K562 (cell line): Measurements from ENCODE around the gene PPP1R15A. TPM values are rescaled to one million over a fixed set of nuclear protein-coding genes. Genes with fewer than 3 reads are reported as not detected.

Experiments used
- ATAC-seq: fragments of 200-7000 bp; cut with Tn5 transposase; 3 replicates; pipeline ENCODE4 v1.9.1; 2020; ENCODE audit warnings: moderate library complexity
- Bru-seq: library from RNA; stranded (reverse); fragments of 400-500 nt; gene quantifications from one replicate; lab custom pipeline; 2021; lab: Mats Ljungman, UMichigan
- BruChase-seq, 2 experiments: library from RNA; stranded (reverse); fragments of 400-500 nt; gene quantifications; one replicate each; lab custom pipeline; 2021; lab: Mats Ljungman, UMichigan
- BruUV-seq: library from RNA; stranded (reverse); fragments of 400-500 nt; replicated peaks from 2 replicates; lab custom pipeline; 2021; lab: Mats Ljungman, UMichigan
- CTCF ChIA-PET: fragments of 300-600 bp; formaldehyde crosslinking; extraction: SDS; loops from one replicate; lab custom pipeline; 2021; ENCODE audit warnings: low intra/inter-chr PET ratio; lab: Yijun Ruan, JAX
- POLR2A ChIA-PET: fragments of 300-600, 350-650 bp; sonication (Branson Sonifier 250); formaldehyde crosslinking; extraction: SDS; loops from one replicate; lab custom pipeline; 2021; ENCODE audit warnings: antibody characterized with exemption, inconsistent platforms; lab: Yijun Ruan, JAX
- DNase-seq, 4 experiments: peaks; one replicate each; pipeline versions ENCODE4 v3.0.0 to v3.0.0-alpha.2; 2011 to 2018; ENCODE audit warnings: low spot score in 3 of 4, mixed read lengths in 3 of 4; ENCODE audit errors: extremely low read depth in 1 of 4
- FAIRE-seq: peaks from 2 replicates; lab custom pipeline; 2011; peaks lifted over from hg19 to GRCh38; lab: Jason Lieb, UNC
- H2AFZ ChIP-seq: 2 replicates; pipeline ENCODE4 v1.6.0; 2011; ENCODE audit warnings: low read depth, low read length, control low read depth, inconsistent platforms
- H3K27ac ChIP-seq: fragments of 200-600 bp; 3 replicates; pipeline ENCODE4 v1.8.0; 2011; ENCODE audit warnings: low read depth, mild to moderate bottlenecking, control low read depth, inconsistent platforms, low read length, moderate library complexity, mixed read lengths; ENCODE audit errors: extremely low read depth
- H3K27me3 ChIP-seq, 2 experiments: fragments of 300-600 bp in 1 of 2; 2 replicates in 1 of 2; 3 replicates in 1 of 2; pipeline versions ENCODE4 v1.6.0 to v1.8.0; 2011; ENCODE audit warnings: inconsistent platforms in 2 of 2, low read length in 2 of 2, mild to moderate bottlenecking in 1 of 2, mixed read lengths in 1 of 2, moderate library complexity in 1 of 2; ENCODE audit not compliant: control insufficient read depth in 2 of 2, insufficient read depth in 2 of 2
- H3K36me3 ChIP-seq: fragments of 300-600 bp; 3 replicates; pipeline ENCODE4 v1.8.0; 2011; ENCODE audit warnings: mild to moderate bottlenecking, low read length, inconsistent platforms; ENCODE audit not compliant: control insufficient read depth, insufficient read depth
- H3K4me1 ChIP-seq, 2 experiments: fragments of 200-600 bp in 1 of 2; replicated peaks in 1 of 2; 2 replicates in 1 of 2; 3 replicates in 1 of 2; pipeline versions ENCODE4 v1.5.1 to v1.8.0; 2011; ENCODE audit warnings: inconsistent platforms in 2 of 2, low read length in 2 of 2, mild to moderate bottlenecking in 1 of 2, mixed read lengths in 1 of 2, moderate library complexity in 1 of 2; ENCODE audit not compliant: control insufficient read depth in 2 of 2, insufficient read depth in 2 of 2
- H3K4me2 ChIP-seq: 2 replicates; pipeline ENCODE4 v1.6.1; 2011; ENCODE audit warnings: low read length, control low read depth, inconsistent platforms, mixed read lengths; ENCODE audit not compliant: insufficient read depth
- H3K4me3 ChIP-seq: fragments of 200-600 bp; sonication (generic), shearing (Covaris generic); 2 replicates; pipeline ENCODE4 v1.5.1; 2016; ENCODE audit warnings: control low read depth, inconsistent platforms
- H3K79me2 ChIP-seq: fragments of 200-600 bp; 3 replicates; pipeline ENCODE4 v1.8.0; 2011; ENCODE audit warnings: low read length, inconsistent platforms; ENCODE audit not compliant: control insufficient read depth, insufficient read depth
- H3K9ac ChIP-seq, 2 experiments: 2 replicates each; pipeline versions ENCODE4 v1.6.0 to v1.6.1; 2011; ENCODE audit warnings: low read depth in 2 of 2, low read length in 2 of 2, control low read depth in 1 of 2, inconsistent platforms in 1 of 2, mild to moderate bottlenecking in 1 of 2, mixed read lengths in 1 of 2; ENCODE audit not compliant: insufficient read depth in 1 of 2
- H3K9me1 ChIP-seq: one replicate; pipeline ENCODE4 v1.6.0; 2011; ENCODE audit warnings: inconsistent platforms, mild to moderate bottlenecking, low read length, moderate library complexity; ENCODE audit not compliant: control insufficient read depth, insufficient read depth
- H3K9me3 ChIP-seq: replicated peaks from 2 replicates; pipeline ENCODE4 v1.5.1; 2011; ENCODE audit warnings: low read depth, low read length, inconsistent platforms; ENCODE audit not compliant: control insufficient read depth, insufficient read depth
- H4K20me1 ChIP-seq: replicated peaks from 2 replicates; pipeline ENCODE4 v1.6.1; 2011; ENCODE audit warnings: low read length, inconsistent platforms, mixed read lengths; ENCODE audit not compliant: control insufficient read depth, insufficient read depth
- ETS1 ChIP-seq: conservative IDR thresholded peaks from 2 replicates; pipeline ENCODE4 v1.6.1; 2011; ENCODE audit warnings: low read depth, mild to moderate bottlenecking, low read length; ENCODE audit not compliant: control insufficient read depth
- JUN ChIP-seq, 2 experiments: sonication (generic) in 1 of 2; formaldehyde crosslinking in 1 of 2; IDR thresholded peaks; 2 replicates each; pipeline versions ENCODE4 v1.6.1 to v1.8.0; 2012 to 2022; ENCODE audit warnings: borderline replicate concordance in 2 of 2, mild to moderate bottlenecking in 2 of 2, improper control_type of control experiment in 1 of 2, low read depth in 1 of 2, low read length in 1 of 2, missing genetic modification reagents in 1 of 2
- ZNF407 ChIP-seq: fragments of 450-650 bp; IDR thresholded peaks from 2 replicates; pipeline ENCODE4 v1.6.1; 2016; ENCODE audit warnings: low read depth
- WGBS: fragments of 100-300 bp; shearing (Covaris generic); methylation state at CpG from one replicate; pipeline ENCODE4 v1.1.6; 2016; ENCODE audit warnings: low coverage, mixed read lengths; ENCODE audit not compliant: insufficient coverage; ENCODE audit errors: missing lambda C conversion rate; 5-methylcytosine and 5-hydroxymethylcytosine counted together
- in situ Hi-C: fragments of 300-500 bp; cut with MboI; formaldehyde crosslinking; loops from 4 replicates; pipeline ENCODE4 v1.15.0; 2018; ENCODE audit warnings: inconsistent platforms, mixed read lengths
- intact Hi-C: fragments of 100-400 bp; cut with micrococcal nuclease; formaldehyde crosslinking; loops from 2 replicates; pipeline ENCODE4 v1.14.2; 2022
- long read RNA-seq, 3 experiments: library from polyadenylated mRNA in 2 of 3; library from RNA in 1 of 3; unstranded in 2 of 3; stranded (forward) in 1 of 3; transcript quantifications; one replicate each; pipeline ENCODE4 v2.0.0, GENCODE V29; 2019 to 2022
- polyA minus RNA-seq, 3 experiments: library from RNA; depleted of rRNA, polyadenylated mRNA; stranded (reverse); fragments of >200 nt; gene quantifications; 2 replicates each; pipeline ENCODE4 v1.2.3, GENCODE V29; 2011
- polyA plus RNA-seq, 8 experiments: library from polyadenylated mRNA; depleted of rRNA in 4 of 8; stranded (reverse) in 5 of 8; unstranded in 3 of 8; fragments of >200 nt; fragmentation: Nextera tagmentation in 2 of 8; fragmentation: Illumina TruSeq in 1 of 8; extraction: Ambion mirVana in 2 of 8; extraction: Trizol in 1 of 8; gene quantifications; 2 replicates each; pipeline versions ENCODE4 v1.2.1 to v1.2.3, GENCODE V29; 2011 to 2014; ENCODE audit warnings: inconsistent platforms in 1 of 8, missing spikeins in 1 of 8
- total RNA-seq, 7 experiments: library from RNA; depleted of rRNA in 6 of 7; stranded (reverse); fragments of >200 nt in 6 of 7; fragmentation: Illumina TruSeq in 2 of 7; extraction: Trizol in 2 of 7; gene quantifications; 2 replicates each; pipeline versions ENCODE4 v1.2.1 to v1.2.3, GENCODE V29; 2011 to 2021; ENCODE audit warnings: low replicate concordance in 1 of 7

Gene PPP1R15A
- 91.7 and 166 TPM in 2 replicates for total RNA-seq (2011; cell fraction: chromatin; rRNA removed; ENCODE audit: low replicate concordance)
- total RNA-seq (2011; cell fraction: nucleolus; rRNA removed) = 117 and 129 TPM in 2 replicates
- total RNA-seq (2011; cell fraction: nucleoplasm; rRNA removed) = 102 and 128 TPM in 2 replicates
- total RNA-seq (2014; rRNA removed) = 59.1 and 87.0 TPM in 2 replicates
- total RNA-seq (2014; rRNA removed; fragmentation: Illumina TruSeq; extraction: Trizol) = 37.8 and 44.0 TPM in 2 replicates
- total RNA-seq (2015; rRNA removed; fragmentation: Illumina TruSeq; extraction: Trizol) = 34.8 and 35.5 TPM in 2 replicates
- 64.8 and 67.4 TPM in 2 replicates for total RNA-seq (2021)
- polyA plus RNA-seq (2011; rRNA removed) = 38.1 and 60.9 TPM in 2 replicates
- 32.7 and 34.1 TPM in 2 replicates for polyA plus RNA-seq (2011; cell fraction: cytosol; rRNA removed)
- 82.3 and 88.1 TPM in 2 replicates for polyA plus RNA-seq (2011; cell fraction: nucleus; rRNA removed)
- polyA plus RNA-seq (2012) = 62.3 and 136 TPM in 2 replicates
- polyA plus RNA-seq (2014; fragmentation: Illumina TruSeq; extraction: Trizol) = 67.6 and 73.7 TPM in 2 replicates
- polyA plus RNA-seq (2014; fragmentation: Nextera tagmentation; extraction: Ambion mirVana) = 1 to 10 TPM in 1 of 2 experiments, under 1 TPM in 1; 0.42 to 1.3 TPM
- 55.7 and 77.6 TPM in 2 replicates for polyA plus RNA-seq (2014; rRNA removed)
- polyA minus RNA-seq (2011; rRNA and poly(A)+ RNA removed) = 26.6 and 38.8 TPM in 2 replicates
- polyA minus RNA-seq (2011; cell fraction: cytosol; rRNA and poly(A)+ RNA removed) = 24.1 and 29.0 TPM in 2 replicates
- 33.5 and 61.9 TPM in 2 replicates for polyA minus RNA-seq (2011; cell fraction: nucleus; rRNA and poly(A)+ RNA removed)
- percentile 98 among the genes with signal in this experiment for Bru-seq, nascent RNA
- percentile 99 among the genes with signal in this experiment for BruChase-seq, experiment 1, labeled RNA remaining after a 2-hour chase
- BruChase-seq, experiment 2, labeled RNA remaining after a 6-hour chase = percentile 99 among the genes with signal in this experiment
- long read RNA-seq, experiment 1, transcript PPP1R15A-202 (1 exons, 1,725 nt) = minor isoform, 14 of 520 reads
- long read RNA-seq, experiment 1, transcript PPP1R15A-201 (3 exons, 2,378 nt) = major isoform, 322 of 520 reads
- long read RNA-seq, experiment 1, partial matches to known transcripts = 173 of 520 reads
- long read RNA-seq, experiment 1, other reads (novel, unspliced or antisense) = 11 of 520 reads
- long read RNA-seq, experiment 2, transcript PPP1R15A-201 (3 exons, 2,378 nt) = major isoform, 53 of 94 reads
- long read RNA-seq, experiment 2, partial matches to known transcripts = 35 of 94 reads
- long read RNA-seq, experiment 2, other reads (novel, unspliced or antisense) = 3 of 94 reads
- long read RNA-seq, experiment 3, transcript PPP1R15A-201 (3 exons, 2,378 nt) = major isoform, 53 of 77 reads
- long read RNA-seq, experiment 3, partial matches to known transcripts = 23 of 77 reads
- long read RNA-seq, experiment 3, other reads (novel, unspliced or antisense) = 1 of 77 reads

GRCh38 chr19:48872182-48872883 lies at the start of gene PPP1R15A:
TSS of gene PPP1R15A (plus strand) at chr19:48872421. CDS start at chr19:48873234, 813 bp downstream.
- Histone ChIP-seq H4K20me1 (peaks cover 37% of the 10 kb centered on the region), H3K9ac (peak within 1 kb of the TSS; percentile 92 to 93), H3K79me2 (peaks cover 49% of the 10 kb centered on the region), H3K9me1 (no peaks in the 10 kb centered on the region), H3K4me2 (peak within 1 kb of the TSS; percentile 95), H3K27me3 (no peaks in the 10 kb centered on the region), H3K9me3 (no peaks in the 10 kb centered on the region), H2AFZ (peak within 1 kb of the TSS; percentile 73), H3K4me3 (peak within 1 kb of the TSS; percentile 87), H3K27ac (peak within 1 kb of the TSS; percentile 94), H3K4me1 (peaks cover 23 to 42% of the 10 kb centered on the region in 2 experiments), H3K36me3 (peaks cover 35% of the 10 kb centered on the region)
- POLR2A ChIA-PET = interaction anchor here (0.6 to 12.2 kb wide), 34 partner anchors 8 to 658 kb away, joined by 3 to 439 read pairs (median 4); partner anchors contain the start of genes BAX, BCAT2, FTL and NUCB1
- FAIRE-seq = peak; percentile 100
- ATAC-seq = peak; percentile 52
- 1% methylated on average over 47 of the region's 53 CpGs for WGBS
- peak; percentile 90 to 99 (median 93) for DNase-seq
- in situ Hi-C loops = loop anchor here (10.0 kb wide), 1 partner anchor 92 kb away; the partner anchor contains the start of gene FTL
- intact Hi-C loops = loop anchor here (2.0 kb wide), 1 partner anchor 28 kb away; the partner anchor contains the start of gene NUCB1
- TSS peak; percentile 65 for BruUV-seq
- CTCF ChIA-PET = interaction anchor here (0.5 to 1.1 kb wide), 2 partner anchors 36 to 93 kb away, joined by 3 read pairs; partner anchors contain the start of genes FTL and HSD17B14
- TF ChIP-seq ETS1 = peak; percentile 86
- peak; percentile 56; the same call in 1 of the 2 replicates for TF ChIP-seq JUN (IDR thresholded peaks at IDR 0.05; ENCODE audit: borderline replicate concordance, low read depth, low read length)
- TF ChIP-seq JUN (CRISPR knock-in tag; IDR thresholded peaks at IDR 0.05; ENCODE audit: borderline replicate concordance) = peak; percentile 74
- TF ChIP-seq ZNF407 = no peak
